Measurements from ENCODE around the gene YY2.
"Not testable (repeated sequence)": the region's sequence is repeated elsewhere in the genome, so short reads cannot be mapped to it uniquely, and the experiment has no call there.

The YY2 gene

GRCh38 chrX:21874182-21874581 is 18.4 kb downstream of the YY2 start:
- DNase-seq (ENCODE audit: low read depth in 1 of 2, low spot score in 1 of 2) = not testable (repeated sequence)

GRCh38 chrX:21875013-21875412 is 19.2 kb downstream of the YY2 start:
- DNase-seq (ENCODE audit: low read depth in 1 of 2, low spot score in 1 of 2) = no peak

- no peak for DNase-seq (ENCODE audit: low read depth in 1 of 2, low spot score in 1 of 2)
Observed at GRCh38 chrX:21881881-21882574, 26.2 kb downstream of the YY2 start.

GRCh38 chrX:21883258-21883657 is 27.5 kb downstream of the YY2 start:
- DNase-seq (ENCODE audit: low read depth in 1 of 2, low spot score in 1 of 2) = no peak

- DNase-seq (ENCODE audit: low read depth in 1 of 2, low spot score in 1 of 2) = no peak
Observed at GRCh38 chrX:21885568-21885967, 29.8 kb downstream of the YY2 start.

GRCh38 chrX:21905313-21905712 is 49.5 kb downstream of the YY2 start:
- no peak for DNase-seq (ENCODE audit: low read depth in 1 of 2, low spot score in 1 of 2)

- no peak for DNase-seq (ENCODE audit: low read depth in 1 of 2, low spot score in 1 of 2)
Observed at GRCh38 chrX:21905953-21906352, 50.2 kb downstream of the YY2 start.

- no peak for DNase-seq (ENCODE audit: low read depth in 1 of 2, low spot score in 1 of 2)
Observed at GRCh38 chrX:21907260-21907659, 51.5 kb downstream of the YY2 start.
